Subcutaneous adipose tissue (tissue), 4 donors: ENCODE results near the gene ERBIN. TPM values are rescaled to one million over a fixed set of nuclear protein-coding genes. Genes with fewer than 3 reads are reported as not detected.

Experiments used
- total RNA-seq, 4 donors: library from RNA; depleted of rRNA; stranded (reverse); fragments of >200 nt; gene quantifications; one replicate each; pipeline ENCODE4 v1.1.0, GENCODE V29; 2016
- TF ChIP-seq, protein P1 (sequence below): fragments of 450-650 bp; IDR thresholded peaks from one replicate; pipeline ENCODE4 v1.5.1; 2016; ENCODE audit warnings: low read depth, mild to moderate bottlenecking, control low read depth, antibody characterized with exemption, moderate library complexity

Gene ERBIN
- total RNA-seq, 4 donors from 2014 or later: 50.3 to 119 (median 70.5) TPM

- TF ChIP-seq, protein P1, sequence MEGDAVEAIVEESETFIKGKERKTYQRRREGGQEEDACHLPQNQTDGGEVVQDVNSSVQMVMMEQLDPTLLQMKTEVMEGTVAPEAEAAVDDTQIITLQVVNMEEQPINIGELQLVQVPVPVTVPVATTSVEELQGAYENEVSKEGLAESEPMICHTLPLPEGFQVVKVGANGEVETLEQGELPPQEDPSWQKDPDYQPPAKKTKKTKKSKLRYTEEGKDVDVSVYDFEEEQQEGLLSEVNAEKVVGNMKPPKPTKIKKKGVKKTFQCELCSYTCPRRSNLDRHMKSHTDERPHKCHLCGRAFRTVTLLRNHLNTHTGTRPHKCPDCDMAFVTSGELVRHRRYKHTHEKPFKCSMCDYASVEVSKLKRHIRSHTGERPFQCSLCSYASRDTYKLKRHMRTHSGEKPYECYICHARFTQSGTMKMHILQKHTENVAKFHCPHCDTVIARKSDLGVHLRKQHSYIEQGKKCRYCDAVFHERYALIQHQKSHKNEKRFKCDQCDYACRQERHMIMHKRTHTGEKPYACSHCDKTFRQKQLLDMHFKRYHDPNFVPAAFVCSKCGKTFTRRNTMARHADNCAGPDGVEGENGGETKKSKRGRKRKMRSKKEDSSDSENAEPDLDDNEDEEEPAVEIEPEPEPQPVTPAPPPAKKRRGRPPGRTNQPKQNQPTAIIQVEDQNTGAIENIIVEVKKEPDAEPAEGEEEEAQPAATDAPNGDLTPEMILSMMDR: no peak
Observed at GRCh38 chr5:65923339-65923738, 3.0 kb upstream of the ERBIN start.

- TF ChIP-seq, protein P1: no peak
Observed at GRCh38 chr5:65924366-65925043, 1.9 kb upstream of the ERBIN start.

DNA sequence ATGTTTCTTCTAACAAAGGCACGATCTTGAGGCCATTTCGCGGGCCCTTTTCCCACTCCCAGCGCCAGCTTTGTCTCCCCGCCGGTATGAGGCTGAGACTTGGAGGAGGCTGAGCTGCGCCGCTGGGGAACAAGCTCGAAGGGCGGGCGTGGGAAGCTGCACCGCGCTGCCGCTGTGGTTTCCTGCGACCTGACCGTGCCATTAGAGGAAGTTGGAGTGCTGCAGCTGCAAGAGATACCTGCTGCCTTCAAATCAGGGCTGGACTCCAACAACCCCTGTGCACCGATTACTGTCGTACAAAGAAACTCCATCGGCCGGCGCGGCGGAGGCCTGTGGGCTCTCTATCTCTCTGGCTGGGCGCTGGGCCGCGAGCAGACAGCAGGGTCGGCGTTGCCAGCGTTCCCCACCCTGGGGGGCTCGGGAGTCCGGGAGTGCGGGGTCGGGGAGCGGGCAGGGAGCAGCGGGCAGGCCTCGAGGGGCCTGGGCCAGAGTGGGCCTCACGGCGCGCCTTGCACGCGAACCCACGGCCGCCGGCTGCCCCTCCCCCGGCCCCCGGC is 1.3 kb upstream of the ERBIN start:
- TF ChIP-seq, protein P1: no peak

- TF ChIP-seq, protein P1: no peak
Observed at GRCh38 chr5:65925601-65926275, 637 bp upstream of the ERBIN start.

GRCh38 chr5:65926893-65927292 is 518 bp downstream of the ERBIN start:
- TF ChIP-seq, protein P1: no peak

DNA sequence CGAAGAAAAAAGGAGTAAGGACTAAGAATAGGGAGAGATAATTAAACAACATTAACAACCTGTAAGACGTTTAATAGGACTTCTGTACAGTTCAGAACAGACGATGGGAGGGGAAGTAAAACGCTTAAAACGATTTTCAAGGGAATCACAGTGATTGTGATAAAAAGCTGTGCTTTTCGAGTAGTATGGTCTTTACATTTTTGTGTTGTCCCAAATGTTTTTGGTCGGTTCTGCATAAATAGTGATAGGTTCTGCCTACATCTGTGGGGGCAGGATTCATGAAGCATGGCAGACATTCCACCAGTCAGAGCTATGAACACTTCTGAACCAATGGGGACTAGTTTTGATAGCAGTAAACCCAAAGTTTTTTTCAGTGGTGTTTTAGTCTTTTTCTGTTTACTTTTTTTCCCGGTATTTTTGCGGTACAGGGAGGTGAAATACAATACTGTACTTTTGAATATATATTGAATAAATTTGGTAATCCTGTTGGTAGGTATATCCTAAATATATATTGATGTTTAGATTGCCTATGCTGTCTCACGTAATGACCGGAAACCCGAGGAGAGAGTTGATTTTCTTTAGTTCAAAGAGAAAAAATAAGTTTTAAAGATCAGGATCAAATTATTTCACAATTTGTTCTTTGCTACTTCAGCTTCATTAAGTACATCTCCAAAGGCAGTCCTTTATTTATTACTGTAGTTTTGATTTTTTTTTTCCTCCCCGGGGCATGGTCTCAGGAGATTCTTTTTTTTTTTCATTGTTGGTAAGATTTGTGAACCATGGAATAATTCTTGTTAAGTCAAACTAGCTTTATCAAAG is 1.3 kb downstream of the ERBIN start:
- TF ChIP-seq, protein P1: no peak

GRCh38 chr5:65928322-65928752 is 2.0 kb downstream of the ERBIN start:
- TF ChIP-seq, protein P1: no peak
